NB4 (cell line): ENCODE measurements around the gene ACLY.

Experiments used
- DNase-seq: peaks from one replicate; pipeline ENCODE4 v3.0.0; 2010; ENCODE audit warnings: low read depth
- H3K4me3 ChIP-seq: one replicate; pipeline ENCODE4 v1.5.1; 2011; ENCODE audit warnings: mild to moderate bottlenecking, low read depth, low read length, moderate library complexity
- CTCF ChIP-seq: IDR thresholded peaks from one replicate; pipeline ENCODE4 v1.5.1; 2012; ENCODE audit warnings: low read depth, low read length
- MAX ChIP-seq: IDR thresholded peaks from 2 replicates; pipeline ENCODE4 v1.6.1; 2011; ENCODE audit warnings: low read depth, low read length
- MYC ChIP-seq: IDR thresholded peaks from 2 replicates; pipeline ENCODE4 v1.6.1; 2011; ENCODE audit warnings: low read depth, low read length
- POLR2A ChIP-seq: IDR thresholded peaks from 2 replicates; pipeline ENCODE4 v1.6.1; 2011; ENCODE audit warnings: mild to moderate bottlenecking; ENCODE audit not compliant: insufficient read length; ENCODE audit errors: extremely low read depth

ACLY gene

GRCh38 chr17:41957869-41958439 lies 39.2 kb upstream of the ACLY start:
- no peak for TF ChIP-seq MAX
- no peak for TF ChIP-seq MYC
- no peak for TF ChIP-seq POLR2A
- TF ChIP-seq CTCF, result no peak
- DNase-seq, result no peak
- H3K4me3 ChIP-seq, result no peak overlapping the region

- TF ChIP-seq POLR2A (no peak), MYC (0 out of 2 replicates have a peak, but pooled peaks have one; percentile 17)
- peak; percentile 70 for DNase-seq
- peak overlapping the region; percentile 30 for H3K4me3 ChIP-seq
Measured at GRCh38 chr17:41957031-41957868, 38.5 kb upstream of the ACLY start.

- no peak for TF ChIP-seq MAX
- TF ChIP-seq POLR2A, result no peak
- TF ChIP-seq MYC, result no peak
- TF ChIP-seq CTCF, result no peak
- DNase-seq, result peak; percentile 50
- no peak overlapping the region for H3K4me3 ChIP-seq
Measured at GRCh38 chr17:41956522-41956921, 37.8 kb upstream of the ACLY start.

GRCh38 chr17:41948762-41949460 lies 30.2 kb upstream of the ACLY start:
- no peak overlapping the region for H3K4me3 ChIP-seq
- DNase-seq, result no peak
- no peak for TF ChIP-seq CTCF
- no peak for TF ChIP-seq MAX
- no peak for TF ChIP-seq MYC
- no peak for TF ChIP-seq POLR2A

GRCh38 chr17:41944943-41945342 lies 26.2 kb upstream of the ACLY start:
- TF ChIP-seq POLR2A, result no peak
- TF ChIP-seq MAX, result no peak
- TF ChIP-seq MYC, result no peak
- TF ChIP-seq CTCF, result no peak
- DNase-seq, result no peak
- no peak overlapping the region for H3K4me3 ChIP-seq

- DNase-seq, result no peak
- no peak overlapping the region for H3K4me3 ChIP-seq
- TF ChIP-seq CTCF (no peak), MYC (no peak), MAX (no peak), POLR2A (no peak)
Measured at GRCh38 chr17:41943492-41943891, 24.7 kb upstream of the ACLY start.
